Measurements from ENCODE around the gene PPP1R13B.

DNA sequence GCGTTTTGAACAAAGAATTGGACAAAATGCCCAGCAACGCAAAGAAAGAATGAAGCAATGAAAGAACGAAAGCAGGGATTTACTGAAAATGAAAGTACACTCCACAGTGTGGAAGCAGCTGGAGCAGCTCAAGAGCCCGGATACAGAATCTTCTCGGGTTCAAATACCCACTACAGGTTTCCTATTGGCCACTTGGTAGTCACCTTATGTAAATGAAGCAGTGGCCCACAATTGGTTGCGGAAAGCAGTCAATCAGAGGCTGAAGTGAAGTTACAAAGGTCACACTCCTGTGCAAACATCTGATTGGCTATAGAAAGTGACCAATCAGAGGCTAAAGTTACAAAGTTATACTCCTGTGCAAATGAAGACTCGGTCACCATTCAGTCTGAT, 15.0 kb upstream of the PPP1R13B start:
- TF ChIP-seq, protein P1, sequence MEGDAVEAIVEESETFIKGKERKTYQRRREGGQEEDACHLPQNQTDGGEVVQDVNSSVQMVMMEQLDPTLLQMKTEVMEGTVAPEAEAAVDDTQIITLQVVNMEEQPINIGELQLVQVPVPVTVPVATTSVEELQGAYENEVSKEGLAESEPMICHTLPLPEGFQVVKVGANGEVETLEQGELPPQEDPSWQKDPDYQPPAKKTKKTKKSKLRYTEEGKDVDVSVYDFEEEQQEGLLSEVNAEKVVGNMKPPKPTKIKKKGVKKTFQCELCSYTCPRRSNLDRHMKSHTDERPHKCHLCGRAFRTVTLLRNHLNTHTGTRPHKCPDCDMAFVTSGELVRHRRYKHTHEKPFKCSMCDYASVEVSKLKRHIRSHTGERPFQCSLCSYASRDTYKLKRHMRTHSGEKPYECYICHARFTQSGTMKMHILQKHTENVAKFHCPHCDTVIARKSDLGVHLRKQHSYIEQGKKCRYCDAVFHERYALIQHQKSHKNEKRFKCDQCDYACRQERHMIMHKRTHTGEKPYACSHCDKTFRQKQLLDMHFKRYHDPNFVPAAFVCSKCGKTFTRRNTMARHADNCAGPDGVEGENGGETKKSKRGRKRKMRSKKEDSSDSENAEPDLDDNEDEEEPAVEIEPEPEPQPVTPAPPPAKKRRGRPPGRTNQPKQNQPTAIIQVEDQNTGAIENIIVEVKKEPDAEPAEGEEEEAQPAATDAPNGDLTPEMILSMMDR (IDR thresholded peaks at IDR 0.05), result no peak
- TF ChIP-seq POLR2A (IDR thresholded peaks at IDR 0.05) (no peak), POLR2AphosphoS5 (IDR thresholded peaks at IDR 0.05) (no peak)

All from breast epithelium (tissue), 3 donors.